ENCODE data around the gene EXD3.

Gene EXD3

DNA sequence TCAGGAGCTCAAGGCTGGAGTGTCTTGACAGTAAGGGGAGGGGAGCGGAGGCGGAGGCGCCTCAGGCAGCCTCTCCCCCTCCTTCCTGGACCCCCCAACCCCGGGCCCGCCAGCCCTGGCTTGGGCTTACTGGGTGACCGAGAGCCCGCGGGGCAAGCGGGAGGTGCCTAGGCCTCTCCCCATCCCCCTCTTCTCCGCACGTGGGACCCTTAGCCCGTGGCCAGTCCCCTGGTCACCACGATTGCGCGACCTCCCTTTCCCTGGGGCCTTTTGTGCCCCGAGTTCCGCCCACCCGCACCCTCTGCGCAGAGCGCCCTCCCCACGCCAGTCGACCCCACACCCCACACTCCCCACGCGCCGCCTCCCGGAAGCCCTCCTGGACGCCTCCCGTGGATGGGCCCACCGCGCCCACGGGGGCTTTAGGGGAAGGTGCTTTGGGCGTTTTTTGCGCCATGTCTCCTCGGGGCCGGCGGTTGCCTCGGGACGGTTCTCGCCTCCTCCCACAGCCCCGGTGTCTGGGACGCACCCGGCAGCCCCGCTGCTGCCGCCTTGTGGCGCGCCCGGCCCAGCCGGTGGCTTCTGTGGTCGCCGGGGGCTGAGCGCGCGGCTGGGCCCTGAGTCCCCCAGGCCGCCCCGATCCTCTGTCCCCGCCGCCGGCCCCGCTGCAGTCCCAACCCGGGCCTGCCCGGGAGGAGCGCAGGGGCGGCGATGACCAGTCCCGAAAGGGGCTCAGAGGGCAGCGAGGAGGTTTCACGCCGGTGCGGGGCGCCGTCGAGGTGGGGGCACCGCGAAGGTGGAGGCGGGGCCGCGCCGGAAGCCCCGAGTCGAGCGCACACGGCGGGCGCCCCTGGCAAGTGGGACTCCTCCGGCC lies 142.3 kb downstream of the EXD3 start:
- DNase-seq: no peak

DNA sequence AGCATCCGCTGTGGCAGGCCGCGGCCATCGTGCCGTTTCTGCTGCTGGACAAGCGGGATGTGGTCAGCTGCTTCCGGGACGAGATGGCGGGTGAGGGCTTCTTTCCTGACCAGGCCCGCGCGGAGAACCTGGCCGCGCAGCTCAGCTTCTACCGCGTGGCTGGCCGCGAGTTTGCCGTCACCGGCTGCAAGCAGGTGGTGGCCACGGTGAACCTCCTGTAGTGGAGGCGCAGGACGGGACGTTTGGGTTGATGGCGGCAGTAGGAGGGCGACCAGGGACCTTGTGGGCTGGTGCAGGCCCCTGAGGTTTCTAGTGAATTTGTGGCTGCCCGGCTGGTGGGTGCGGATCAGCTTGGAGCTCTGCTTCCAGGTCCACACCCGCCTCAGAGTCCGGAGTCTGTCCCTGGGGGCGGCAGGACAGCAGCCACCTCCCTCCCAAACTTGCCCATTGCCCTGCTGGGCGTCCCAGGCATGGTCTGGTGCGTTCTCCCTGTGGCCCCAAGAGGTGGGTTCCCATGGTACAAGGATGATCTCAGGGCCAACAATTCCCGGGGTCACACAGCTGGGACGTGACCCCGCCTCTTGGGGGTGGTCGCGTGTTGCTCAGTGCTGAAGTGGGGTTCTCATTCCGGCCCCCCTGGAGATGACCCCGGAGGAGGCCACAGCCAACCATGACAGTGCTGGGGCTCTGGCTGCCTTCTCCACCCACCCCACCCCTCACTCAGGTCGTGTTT lies 143.1 kb downstream of the EXD3 start:
- DNase-seq: no peak

- DNase-seq: no peak
Observed at GRCh38 chr9:137278721-137279711, 143.9 kb downstream of the EXD3 start.

GRCh38 chr9:137278061-137278701 lies 144.8 kb downstream of the EXD3 start:
- DNase-seq: no peak

DNA sequence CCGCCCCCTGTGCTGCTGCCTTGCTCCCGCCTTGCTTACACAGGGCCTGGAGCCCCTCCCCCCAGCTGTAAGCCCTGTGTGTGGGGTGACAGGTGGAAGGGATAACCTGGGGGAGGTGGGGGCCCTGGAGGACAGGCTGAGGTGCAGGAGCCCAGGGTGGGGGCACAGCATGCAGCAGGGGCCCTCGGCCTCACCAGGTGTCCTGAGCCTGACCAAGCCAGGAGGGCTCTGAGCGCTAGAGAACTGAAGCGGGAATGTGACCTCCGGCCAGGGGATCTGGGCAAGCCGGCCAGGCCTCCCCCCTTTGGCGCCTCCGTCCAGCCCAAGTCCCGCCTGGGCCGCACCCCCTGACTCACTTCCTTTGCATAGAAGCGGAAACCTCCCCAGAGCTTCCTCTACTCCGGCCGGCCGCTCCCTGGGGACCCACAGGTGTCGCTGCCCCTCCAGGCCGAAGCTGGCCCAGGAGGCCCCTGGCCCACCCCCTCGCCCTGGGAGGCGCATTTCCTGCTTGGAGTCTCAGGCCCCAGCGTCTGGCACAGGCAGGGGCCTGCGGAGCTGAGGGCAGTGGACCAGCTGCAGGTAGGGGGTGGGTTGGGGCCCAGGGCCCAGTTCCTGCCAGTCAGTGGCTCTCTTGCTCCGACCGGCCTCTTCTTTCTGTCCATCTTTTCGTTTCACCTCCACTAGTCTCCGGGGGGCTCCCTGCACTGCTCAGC lies 145.5 kb downstream of the EXD3 start, which contains the start of gene TOR4A:
Gene TOR4A, plus strand, starts transcription at position 398 of the 713 bp plus-strand sequence. CDS start 964 bp downstream, outside the sequence.
- DNase-seq: peak; percentile 92 to 93

- DNase-seq: peak in 1 of 2 experiments; percentile 48
Observed at GRCh38 chr9:137276473-137277328, 146.3 kb downstream of the EXD3 start.

DNA sequence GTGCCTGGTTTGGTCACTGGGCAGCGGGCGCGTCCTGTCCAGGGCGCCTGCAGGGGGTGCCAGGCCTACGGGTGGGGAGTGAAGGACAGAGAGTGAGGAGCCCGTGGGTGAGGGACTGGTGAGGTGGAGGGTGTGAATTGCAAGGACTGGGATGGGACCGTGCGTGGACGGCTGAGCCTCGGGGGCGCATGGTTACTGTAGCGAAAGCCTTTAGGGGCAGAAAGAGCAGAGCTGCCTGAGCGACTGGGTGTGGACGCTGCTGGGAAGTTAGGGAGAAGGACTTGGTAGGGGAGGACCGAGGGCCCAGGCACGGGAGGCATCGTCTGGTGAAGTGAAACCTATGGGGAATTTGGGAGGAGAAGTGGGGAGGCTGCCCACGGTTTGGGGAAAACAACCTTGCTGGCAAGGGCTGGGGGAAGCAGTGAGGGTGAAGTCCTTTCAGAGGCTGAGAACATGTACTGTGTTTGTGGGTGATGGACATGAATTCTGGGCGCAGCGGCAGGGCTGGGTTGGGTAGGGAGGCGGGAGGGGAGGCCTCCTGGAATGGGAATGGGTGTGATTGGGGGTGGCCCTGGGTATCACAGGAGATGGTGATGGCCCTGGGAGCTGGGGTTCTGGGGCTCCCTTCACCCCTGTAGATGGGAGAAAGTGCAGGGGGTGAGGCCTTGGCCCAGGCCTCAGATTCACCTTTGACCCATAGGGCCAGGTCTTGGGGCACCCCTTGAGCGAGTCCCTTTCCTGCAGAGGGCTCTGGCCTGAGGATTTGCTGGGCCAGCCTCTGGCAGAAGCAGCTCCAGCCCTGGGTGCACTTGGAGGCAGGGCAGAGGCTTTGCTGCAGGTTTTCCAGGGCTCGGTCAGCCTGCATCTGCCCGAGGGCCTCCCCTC lies 147.1 kb downstream of the EXD3 start:
- no peak for DNase-seq

GRCh38 chr9:137275203-137275587 lies 147.8 kb downstream of the EXD3 start:
- no peak for DNase-seq

DNA sequence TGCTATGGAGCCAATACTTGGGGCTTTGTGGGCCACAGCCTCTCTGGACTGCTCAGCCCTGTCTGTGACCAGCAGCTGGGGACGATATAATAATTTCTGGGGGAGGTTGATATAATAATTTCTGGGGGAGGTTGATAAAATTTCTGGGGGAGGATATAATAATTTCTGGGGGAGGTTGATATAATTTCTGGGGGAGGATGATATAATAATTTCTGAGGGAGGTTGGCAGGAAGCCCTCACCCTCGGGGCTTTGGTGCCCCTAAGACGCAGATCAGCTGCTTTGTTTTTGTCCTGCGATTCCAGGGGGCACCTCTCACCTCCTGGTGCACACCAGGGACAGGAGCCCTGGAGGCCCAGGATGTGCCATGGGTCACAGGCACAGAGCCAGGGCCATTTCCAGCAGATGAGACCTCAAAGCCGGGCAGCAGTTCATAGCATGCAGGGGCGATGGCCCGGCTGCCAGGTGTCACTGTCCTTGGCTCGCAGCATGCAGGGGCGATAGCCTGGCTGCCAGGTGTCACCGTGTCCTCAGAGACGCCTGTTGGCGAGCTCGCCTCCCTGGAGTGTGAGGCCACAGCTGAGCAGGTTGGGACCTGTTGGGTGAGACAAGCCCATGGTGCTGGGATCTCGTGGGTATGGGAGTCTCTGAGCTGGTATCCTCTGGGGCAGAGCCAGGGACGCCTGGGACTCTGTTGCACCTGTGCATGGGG lies 149.2 kb downstream of the EXD3 start:
- DNase-seq: no peak

- DNase-seq: no peak
Observed at GRCh38 chr9:137273095-137273490, 149.9 kb downstream of the EXD3 start.

- DNase-seq: no peak
Observed at GRCh38 chr9:137272241-137273094, 150.5 kb downstream of the EXD3 start.

DNA sequence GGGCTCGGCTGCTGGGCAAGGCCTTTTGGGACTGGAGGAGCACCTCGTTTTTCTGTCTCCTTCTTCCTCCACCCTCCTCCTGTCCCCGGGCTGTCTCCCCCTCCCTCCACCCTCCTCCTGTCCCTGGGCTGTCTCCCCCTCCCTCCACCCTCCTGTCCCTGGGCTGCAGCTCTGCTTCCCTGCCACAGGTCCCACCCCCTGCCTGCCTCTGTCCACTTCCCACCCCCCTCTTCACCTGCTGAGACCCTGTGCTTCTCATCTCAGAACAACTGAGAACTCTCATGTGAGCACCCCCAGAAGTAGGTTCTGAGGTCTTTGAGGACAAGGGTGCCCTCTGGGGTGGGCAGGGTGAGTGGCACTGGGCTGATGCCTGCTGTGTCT lies 151.3 kb downstream of the EXD3 start:
- DNase-seq: no peak

GRCh38 chr9:137270929-137271695 lies 151.8 kb downstream of the EXD3 start:
- no peak for DNase-seq

GRCh38 chr9:137269231-137269772 lies 153.7 kb downstream of the EXD3 start:
- DNase-seq: no peak

- no peak for DNase-seq
Observed at GRCh38 chr9:137268538-137269201, 154.3 kb downstream of the EXD3 start.

GRCh38 chr9:137267933-137268355 lies 155.0 kb downstream of the EXD3 start:
- no peak for DNase-seq
